ENCODE results near the gene TBC1D5.
"Not testable (repeated sequence)": the region's sequence is repeated elsewhere in the genome, so short reads cannot be mapped to it uniquely, and the experiment has no call there.

DNA sequence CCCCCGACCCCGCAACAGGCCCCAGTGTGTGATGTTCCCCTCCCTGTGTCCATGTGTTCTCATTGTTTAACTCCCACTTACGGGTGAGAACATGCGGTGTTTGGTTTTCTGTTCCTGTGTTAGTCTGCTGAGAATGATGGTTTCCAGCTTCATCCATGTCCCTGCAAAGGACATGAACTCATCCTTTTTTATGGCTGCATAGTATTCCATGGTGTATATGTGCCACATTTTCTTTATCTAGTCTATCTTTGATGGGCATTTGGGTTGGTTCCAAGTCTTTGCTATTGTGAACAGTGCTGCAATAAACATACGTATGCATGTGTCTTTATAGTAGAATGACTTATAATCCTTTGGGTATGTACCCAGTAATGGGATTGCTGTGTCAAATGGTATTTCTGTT is 349.9 kb downstream of the TBC1D5 start:
- TF ChIP-seq CTCF (IDR thresholded peaks at IDR 0.05; ENCODE audit: low read depth, low read length, poor library complexity, severe bottlenecking); EZH2phosphoT487 (IDR thresholded peaks at IDR 0.05; ENCODE audit: borderline replicate concordance, low read length): not testable (repeated sequence)
